GM23338 (cell line): ENCODE measurements around the gene ING3. TPM values are rescaled to one million over a fixed set of nuclear protein-coding genes. Genes with fewer than 3 reads are reported as not detected.

ENCODE experiments used
- ATAC-seq: fragments of 200-7000 bp; cut with Tn5 transposase; 3 replicates; pipeline ENCODE4 v1.9.1; 2020
- DNase-seq: peaks from one replicate; pipeline ENCODE4 v3.0.0-alpha.2; 2015; ENCODE audit warnings: low spot score
- H2AFZ ChIP-seq: fragments of 200-600 bp; sonication (generic); 2 replicates; pipeline ENCODE4 v1.8.0; 2016; ENCODE audit warnings: antibody characterized with exemption, mild to moderate bottlenecking, moderate library complexity
- H3F3A ChIP-seq: fragments of 200-600 bp; sonication (generic); replicated peaks from 2 replicates; pipeline ENCODE4 v1.8.0; 2017; ENCODE audit warnings: antibody characterized with exemption, mixed run types, low read depth
- H3K27ac ChIP-seq: fragments of 200-600 bp; sonication (generic); 2 replicates; pipeline ENCODE4 v1.6.1; 2016; ENCODE audit warnings: low read depth
- H3K27me3 ChIP-seq: fragments of 200-600 bp; sonication (generic); 2 replicates; pipeline ENCODE4 v1.8.0; 2016; ENCODE audit warnings: mild to moderate bottlenecking, mixed run types, moderate library complexity; ENCODE audit not compliant: insufficient read depth
- H3K36me3 ChIP-seq: fragments of 200-600 bp; sonication (generic); 2 replicates; pipeline ENCODE4 v1.8.0; 2016; ENCODE audit warnings: mild to moderate bottlenecking; ENCODE audit not compliant: insufficient read depth
- H3K4me1 ChIP-seq: fragments of 200-600 bp; sonication (generic); 2 replicates; pipeline ENCODE4 v1.8.0; 2016; ENCODE audit warnings: mild to moderate bottlenecking, moderate library complexity; ENCODE audit not compliant: insufficient read depth
- H3K4me2 ChIP-seq: fragments of 200-600 bp; sonication (generic); 2 replicates; pipeline ENCODE4 v1.7.1; 2017; ENCODE audit warnings: mixed run types
- H3K4me3 ChIP-seq: fragments of 200-600 bp; sonication (generic); 2 replicates; pipeline ENCODE4 v1.6.1; 2016; ENCODE audit warnings: mixed run types
- H3K79me2 ChIP-seq: fragments of 200-600 bp; sonication (generic); replicated peaks from 2 replicates; pipeline ENCODE4 v1.8.0; 2017; ENCODE audit warnings: mild to moderate bottlenecking; ENCODE audit not compliant: insufficient read depth
- H3K9me2 ChIP-seq: fragments of 200-600 bp; sonication (generic); 2 replicates; pipeline ENCODE4 v1.8.0; 2017; ENCODE audit not compliant: insufficient read depth
- H4K20me1 ChIP-seq: fragments of 200-600 bp; sonication (generic); replicated peaks from 2 replicates; pipeline ENCODE4 v1.8.0; 2017; ENCODE audit warnings: mild to moderate bottlenecking; ENCODE audit not compliant: insufficient read depth
- H3K27ac Mint-ChIP-seq: 2 replicates; pipeline ENCODE4 v1.8.0; 2020; ENCODE audit warnings: inconsistent platforms, mild to moderate bottlenecking, moderate library complexity, mixed read lengths
- H3K27me3 Mint-ChIP-seq: 3 replicates; pipeline ENCODE4 v1.8.0; 2022; ENCODE audit warnings: low read depth, mild to moderate bottlenecking, moderate library complexity, mixed read lengths, inconsistent platforms; ENCODE audit not compliant: insufficient read depth, poor library complexity
- H3K36me3 Mint-ChIP-seq: 3 replicates; pipeline ENCODE4 v1.8.0; 2021; ENCODE audit warnings: low read depth, mild to moderate bottlenecking, inconsistent platforms, moderate library complexity, mixed read lengths
- H3K4me1 Mint-ChIP-seq: 3 replicates; pipeline ENCODE4 v1.8.0; 2020; ENCODE audit warnings: mild to moderate bottlenecking, inconsistent platforms, mixed read lengths
- H3K4me3 Mint-ChIP-seq: 3 replicates; pipeline ENCODE4 v1.8.0; 2021; ENCODE audit warnings: moderate library complexity, mild to moderate bottlenecking, inconsistent platforms, mixed read lengths
- H3K9me3 Mint-ChIP-seq: 3 replicates; pipeline ENCODE4 v1.8.0; 2020; ENCODE audit warnings: moderate library complexity, mild to moderate bottlenecking, inconsistent platforms, mixed read lengths
- CREB1 ChIP-seq: fragments of 250-450 bp; sonication (Bioruptor Pico); IDR thresholded peaks from 2 replicates; pipeline ENCODE4 v1.5.0; 2020; ENCODE audit warnings: low read depth, mild to moderate bottlenecking, moderate library complexity
- CTCF ChIP-seq, 2 experiments: fragments of 200-600 bp in 1 of 2; sonication (generic) in 1 of 2; conservative IDR thresholded peaks; 2 replicates each; pipeline versions ENCODE4 v1.5.1 to v1.6.1; 2016 to 2017; ENCODE audit warnings: antibody characterized with exemption in 2 of 2, low read depth in 2 of 2, mild to moderate bottlenecking in 2 of 2, moderate library complexity in 1 of 2
- ETS1 ChIP-seq: IDR thresholded peaks from 2 replicates; pipeline ENCODE4 v1.6.1; 2016; ENCODE audit warnings: antibody characterized with exemption
- EZH2 ChIP-seq: fragments of 200-600 bp; sonication (generic); IDR thresholded peaks from one replicate; pipeline ENCODE4 v1.8.0; 2017; ENCODE audit warnings: antibody characterized with exemption, mild to moderate bottlenecking, low read depth; ENCODE audit not compliant: unreplicated experiment
- EZH2phosphoT487 ChIP-seq: fragments of 200-600 bp; sonication (generic); IDR thresholded peaks from one replicate; pipeline ENCODE4 v1.8.1; 2018; ENCODE audit warnings: antibody characterized with exemption; ENCODE audit not compliant: unreplicated experiment
- JUNB ChIP-seq: IDR thresholded peaks from one replicate; pipeline ENCODE4 v1.6.1; 2016; ENCODE audit warnings: antibody characterized with exemption; ENCODE audit not compliant: unreplicated experiment
- NANOG ChIP-seq: IDR thresholded peaks from 2 replicates; pipeline ENCODE4 v1.6.1; 2016; ENCODE audit warnings: antibody characterized with exemption, borderline replicate concordance
- POLR2AphosphoS5 ChIP-seq: IDR thresholded peaks from 2 replicates; pipeline ENCODE4 v1.6.1; 2016; ENCODE audit warnings: antibody characterized with exemption, low read depth
- STAT1 ChIP-seq: IDR thresholded peaks from one replicate; pipeline ENCODE4 v1.6.1; 2016; ENCODE audit warnings: antibody characterized with exemption; ENCODE audit not compliant: unreplicated experiment
- ZNF114 ChIP-seq: fragments of 250-450 bp; sonication (Bioruptor Pico); IDR thresholded peaks from 2 replicates; pipeline ENCODE4 v1.5.0; 2020; ENCODE audit warnings: mild to moderate bottlenecking, moderate library complexity
- ZNF331 ChIP-seq: fragments of 250-450 bp; sonication (Bioruptor Pico); IDR thresholded peaks from 2 replicates; pipeline ENCODE4 v1.5.0; 2020; ENCODE audit warnings: low read depth, mild to moderate bottlenecking, moderate library complexity
- ZNF462 ChIP-seq: fragments of 250-450 bp; sonication (Bioruptor Pico); IDR thresholded peaks from 2 replicates; pipeline ENCODE4 v1.5.0; 2020; ENCODE audit warnings: mild to moderate bottlenecking, moderate library complexity
- polyA plus RNA-seq: library from polyadenylated mRNA; unstranded; fragments of >200 nt; fragmentation: Nextera tagmentation; extraction: Ambion mirVana; gene quantifications from 2 replicates; pipeline ENCODE4 v1.2.1, GENCODE V29; 2016
- total RNA-seq: library from RNA; depleted of rRNA; stranded (reverse); fragments of >200 nt; shearing (Covaris generic); gene quantifications from 2 replicates; pipeline ENCODE4 v1.2.3, GENCODE V29; 2014
- TF ChIP-seq, protein P1 (sequence below): IDR thresholded peaks from one replicate; pipeline ENCODE4 v1.6.1; 2018; ENCODE audit warnings: antibody characterized with exemption; ENCODE audit not compliant: unreplicated experiment

Gene ING3
- total and polyA plus RNA-seq, 2 experiments from 2014 or later = 17.8 to 26.2 TPM

DNA sequence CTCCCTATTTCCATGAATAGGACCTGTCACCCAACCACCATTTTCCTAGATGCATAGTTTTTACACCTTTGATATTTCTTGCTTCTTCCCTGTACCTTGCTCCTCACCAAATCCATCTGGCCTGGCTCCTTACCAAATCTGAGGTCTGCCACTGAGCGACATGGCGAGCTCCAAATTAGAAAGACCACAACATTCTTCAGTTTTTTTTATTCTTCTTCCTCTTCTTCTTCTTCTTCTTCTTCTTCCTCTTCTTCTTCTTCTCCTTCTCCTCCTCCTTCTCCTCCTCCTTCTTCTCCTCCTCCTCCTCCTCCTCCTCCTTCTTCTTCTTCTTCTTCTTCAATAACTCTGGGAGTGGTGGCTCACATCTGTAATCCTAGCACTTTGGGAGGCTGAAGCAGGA, 45.1 kb downstream of the ING3 start:
- ATAC-seq = no peak
- Mint-ChIP-seq H3K27ac (no peak overlapping the region), H3K4me1 (peaks cover 4% of the 10 kb centered on the region; the same call in 2 of the 3 replicates)

More for the DNA sequence above, 45.1 kb downstream of the ING3 start:
- Mint-ChIP-seq H3K27me3 (peaks cover 1% of the 10 kb centered on the region), H3K36me3 (no peaks in the 10 kb centered on the region), H3K9me3 (no peaks in the 10 kb centered on the region), H3K4me3 (no peak overlapping the region)
- H3K4me2 ChIP-seq = no peak overlapping the region
- H3F3A ChIP-seq = no peaks in the 10 kb centered on the region
- no peak for TF ChIP-seq JUNB
- no peak for TF ChIP-seq NANOG
- TF ChIP-seq POLR2AphosphoS5 = no peak
- TF ChIP-seq EZH2phosphoT487 = no peak
- TF ChIP-seq ETS1 = no peak
- TF ChIP-seq STAT1 = no peak
- TF ChIP-seq CTCF (conservative IDR thresholded peaks at IDR 0.05; ENCODE audit: low read depth in 2 of 2) = no peak
- TF ChIP-seq ZNF462 = no peak
- TF ChIP-seq CREB1 (CRISPR knock-in tag) = no peak
- no peak for TF ChIP-seq ZNF114
- TF ChIP-seq ZNF331 (CRISPR knock-in tag) = no peak
- no peak for TF ChIP-seq EZH2
- TF ChIP-seq, protein P1, sequence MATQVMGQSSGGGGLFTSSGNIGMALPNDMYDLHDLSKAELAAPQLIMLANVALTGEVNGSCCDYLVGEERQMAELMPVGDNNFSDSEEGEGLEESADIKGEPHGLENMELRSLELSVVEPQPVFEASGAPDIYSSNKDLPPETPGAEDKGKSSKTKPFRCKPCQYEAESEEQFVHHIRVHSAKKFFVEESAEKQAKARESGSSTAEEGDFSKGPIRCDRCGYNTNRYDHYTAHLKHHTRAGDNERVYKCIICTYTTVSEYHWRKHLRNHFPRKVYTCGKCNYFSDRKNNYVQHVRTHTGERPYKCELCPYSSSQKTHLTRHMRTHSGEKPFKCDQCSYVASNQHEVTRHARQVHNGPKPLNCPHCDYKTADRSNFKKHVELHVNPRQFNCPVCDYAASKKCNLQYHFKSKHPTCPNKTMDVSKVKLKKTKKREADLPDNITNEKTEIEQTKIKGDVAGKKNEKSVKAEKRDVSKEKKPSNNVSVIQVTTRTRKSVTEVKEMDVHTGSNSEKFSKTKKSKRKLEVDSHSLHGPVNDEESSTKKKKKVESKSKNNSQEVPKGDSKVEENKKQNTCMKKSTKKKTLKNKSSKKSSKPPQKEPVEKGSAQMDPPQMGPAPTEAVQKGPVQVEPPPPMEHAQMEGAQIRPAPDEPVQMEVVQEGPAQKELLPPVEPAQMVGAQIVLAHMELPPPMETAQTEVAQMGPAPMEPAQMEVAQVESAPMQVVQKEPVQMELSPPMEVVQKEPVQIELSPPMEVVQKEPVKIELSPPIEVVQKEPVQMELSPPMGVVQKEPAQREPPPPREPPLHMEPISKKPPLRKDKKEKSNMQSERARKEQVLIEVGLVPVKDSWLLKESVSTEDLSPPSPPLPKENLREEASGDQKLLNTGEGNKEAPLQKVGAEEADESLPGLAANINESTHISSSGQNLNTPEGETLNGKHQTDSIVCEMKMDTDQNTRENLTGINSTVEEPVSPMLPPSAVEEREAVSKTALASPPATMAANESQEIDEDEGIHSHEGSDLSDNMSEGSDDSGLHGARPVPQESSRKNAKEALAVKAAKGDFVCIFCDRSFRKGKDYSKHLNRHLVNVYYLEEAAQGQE = no peak
- no peaks in the 10 kb centered on the region for H3K27me3 ChIP-seq
- H3K36me3 ChIP-seq = no peaks in the 10 kb centered on the region
- no peaks in the 10 kb centered on the region for H4K20me1 ChIP-seq
- H3K79me2 ChIP-seq = no peaks in the 10 kb centered on the region
- no peak for DNase-seq
- H2AFZ ChIP-seq = no peak overlapping the region
- H3K27ac ChIP-seq = no peak overlapping the region
- no peak overlapping the region for H3K4me3 ChIP-seq
- no peaks in the 10 kb centered on the region for H3K9me2 ChIP-seq
- H3K4me1 ChIP-seq = no peaks in the 10 kb centered on the region
